Neural cell (in vitro differentiated cells): ENCODE data around the gene UGT1A6.

Experiments
- EP300 ChIP-seq: fragments of 450-650 bp; conservative IDR thresholded peaks from 2 replicates; pipeline ENCODE4 v1.6.1; 2014; ENCODE audit warnings: antibody characterized with exemption, mild to moderate bottlenecking, moderate library complexity; ENCODE audit not compliant: poor library complexity, severe bottlenecking
- EZH2 ChIP-seq: fragments of 200-600, 300-800 bp; shearing (Covaris generic), sonication (generic); IDR thresholded peaks from 2 replicates; pipeline ENCODE4 v1.6.1; 2014; ENCODE audit warnings: antibody characterized with exemption, low read length, borderline replicate concordance, mild to moderate bottlenecking; ENCODE audit not compliant: insufficient read depth, poor library complexity, severe bottlenecking
- TF ChIP-seq, protein P1 (sequence below): IDR thresholded peaks from 2 replicates; pipeline ENCODE4 v1.6.1; 2012; ENCODE audit warnings: borderline replicate concordance
- TF ChIP-seq, protein P2 (sequence below): fragments of 450-650 bp; IDR thresholded peaks from 2 replicates; pipeline ENCODE4 v1.5.1; 2014; ENCODE audit warnings: antibody characterized with exemption, mild to moderate bottlenecking, moderate library complexity; ENCODE audit not compliant: poor library complexity, severe bottlenecking

DNA sequence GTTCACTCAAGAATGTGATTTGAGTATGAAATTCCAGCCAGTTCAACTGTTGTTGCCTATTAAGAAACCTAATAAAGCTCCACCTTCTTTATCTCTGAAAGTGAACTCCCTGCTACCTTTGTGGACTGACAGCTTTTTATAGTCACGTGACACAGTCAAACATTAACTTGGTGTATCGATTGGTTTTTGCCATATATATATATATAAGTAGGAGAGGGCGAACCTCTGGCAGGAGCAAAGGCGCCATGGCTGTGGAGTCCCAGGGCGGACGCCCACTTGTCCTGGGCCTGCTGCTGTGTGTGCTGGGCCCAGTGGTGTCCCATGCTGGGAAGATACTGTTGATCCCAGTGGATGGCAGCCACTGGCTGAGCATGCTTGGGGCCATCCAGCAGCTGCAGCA lies 67.4 kb downstream of the UGT1A6 start, which contains the start of gene UGT1A1:
- TF ChIP-seq EP300 (no peak), EZH2 (no peak)
- TF ChIP-seq, protein P1, sequence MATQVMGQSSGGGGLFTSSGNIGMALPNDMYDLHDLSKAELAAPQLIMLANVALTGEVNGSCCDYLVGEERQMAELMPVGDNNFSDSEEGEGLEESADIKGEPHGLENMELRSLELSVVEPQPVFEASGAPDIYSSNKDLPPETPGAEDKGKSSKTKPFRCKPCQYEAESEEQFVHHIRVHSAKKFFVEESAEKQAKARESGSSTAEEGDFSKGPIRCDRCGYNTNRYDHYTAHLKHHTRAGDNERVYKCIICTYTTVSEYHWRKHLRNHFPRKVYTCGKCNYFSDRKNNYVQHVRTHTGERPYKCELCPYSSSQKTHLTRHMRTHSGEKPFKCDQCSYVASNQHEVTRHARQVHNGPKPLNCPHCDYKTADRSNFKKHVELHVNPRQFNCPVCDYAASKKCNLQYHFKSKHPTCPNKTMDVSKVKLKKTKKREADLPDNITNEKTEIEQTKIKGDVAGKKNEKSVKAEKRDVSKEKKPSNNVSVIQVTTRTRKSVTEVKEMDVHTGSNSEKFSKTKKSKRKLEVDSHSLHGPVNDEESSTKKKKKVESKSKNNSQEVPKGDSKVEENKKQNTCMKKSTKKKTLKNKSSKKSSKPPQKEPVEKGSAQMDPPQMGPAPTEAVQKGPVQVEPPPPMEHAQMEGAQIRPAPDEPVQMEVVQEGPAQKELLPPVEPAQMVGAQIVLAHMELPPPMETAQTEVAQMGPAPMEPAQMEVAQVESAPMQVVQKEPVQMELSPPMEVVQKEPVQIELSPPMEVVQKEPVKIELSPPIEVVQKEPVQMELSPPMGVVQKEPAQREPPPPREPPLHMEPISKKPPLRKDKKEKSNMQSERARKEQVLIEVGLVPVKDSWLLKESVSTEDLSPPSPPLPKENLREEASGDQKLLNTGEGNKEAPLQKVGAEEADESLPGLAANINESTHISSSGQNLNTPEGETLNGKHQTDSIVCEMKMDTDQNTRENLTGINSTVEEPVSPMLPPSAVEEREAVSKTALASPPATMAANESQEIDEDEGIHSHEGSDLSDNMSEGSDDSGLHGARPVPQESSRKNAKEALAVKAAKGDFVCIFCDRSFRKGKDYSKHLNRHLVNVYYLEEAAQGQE: no peak
- TF ChIP-seq, protein P2, sequence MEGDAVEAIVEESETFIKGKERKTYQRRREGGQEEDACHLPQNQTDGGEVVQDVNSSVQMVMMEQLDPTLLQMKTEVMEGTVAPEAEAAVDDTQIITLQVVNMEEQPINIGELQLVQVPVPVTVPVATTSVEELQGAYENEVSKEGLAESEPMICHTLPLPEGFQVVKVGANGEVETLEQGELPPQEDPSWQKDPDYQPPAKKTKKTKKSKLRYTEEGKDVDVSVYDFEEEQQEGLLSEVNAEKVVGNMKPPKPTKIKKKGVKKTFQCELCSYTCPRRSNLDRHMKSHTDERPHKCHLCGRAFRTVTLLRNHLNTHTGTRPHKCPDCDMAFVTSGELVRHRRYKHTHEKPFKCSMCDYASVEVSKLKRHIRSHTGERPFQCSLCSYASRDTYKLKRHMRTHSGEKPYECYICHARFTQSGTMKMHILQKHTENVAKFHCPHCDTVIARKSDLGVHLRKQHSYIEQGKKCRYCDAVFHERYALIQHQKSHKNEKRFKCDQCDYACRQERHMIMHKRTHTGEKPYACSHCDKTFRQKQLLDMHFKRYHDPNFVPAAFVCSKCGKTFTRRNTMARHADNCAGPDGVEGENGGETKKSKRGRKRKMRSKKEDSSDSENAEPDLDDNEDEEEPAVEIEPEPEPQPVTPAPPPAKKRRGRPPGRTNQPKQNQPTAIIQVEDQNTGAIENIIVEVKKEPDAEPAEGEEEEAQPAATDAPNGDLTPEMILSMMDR: no peak
